Measurements from ENCODE around the gene AGR3.

The AGR3 gene

GRCh38 chr7:16818732-16819131, 63.1 kb downstream of the AGR3 start:
- ATAC-seq (no peak), DNase-seq (ENCODE audit: low spot score in 2 of 2) (no peak)
- Mint-ChIP-seq H3K27ac (no peak overlapping the region), H3K4me3 (no peak overlapping the region), H3K4me1 (no peaks in the 10 kb centered on the region), H3K9me3 (peaks cover 3% of the 10 kb centered on the region), H3K36me3 (no peaks in the 10 kb centered on the region)

GRCh38 chr7:16817536-16817935, 64.2 kb downstream of the AGR3 start:
- ATAC-seq (no peak), DNase-seq (ENCODE audit: low spot score in 2 of 2) (no peak)
- H3K36me3 Mint-ChIP-seq = no peaks in the 10 kb centered on the region
- no peaks in the 10 kb centered on the region for H3K4me1 Mint-ChIP-seq
- H3K9me3 Mint-ChIP-seq = peaks cover 3% of the 10 kb centered on the region
- no peak overlapping the region for H3K4me3 Mint-ChIP-seq
- no peak overlapping the region for H3K27ac Mint-ChIP-seq

GRCh38 chr7:16816824-16817223, 65.0 kb downstream of the AGR3 start:
- Mint-ChIP-seq H3K4me3 (no peak overlapping the region), H3K4me1 (no peaks in the 10 kb centered on the region), H3K9me3 (peaks cover 3% of the 10 kb centered on the region), H3K36me3 (no peaks in the 10 kb centered on the region), H3K27ac (no peak overlapping the region)
- ATAC-seq = no peak
- no peak for DNase-seq (ENCODE audit: low spot score in 2 of 2)

GRCh38 chr7:16815001-16815400, 66.8 kb downstream of the AGR3 start:
- Mint-ChIP-seq H3K4me1 (no peaks in the 10 kb centered on the region), H3K9me3 (no peaks in the 10 kb centered on the region), H3K27ac (no peak overlapping the region), H3K4me3 (no peak overlapping the region), H3K36me3 (no peaks in the 10 kb centered on the region)
- no peak for ATAC-seq
- DNase-seq (ENCODE audit: low spot score in 2 of 2) = no peak

GRCh38 chr7:16813232-16813616, 68.6 kb downstream of the AGR3 start:
- Mint-ChIP-seq H3K4me1 (no peaks in the 10 kb centered on the region), H3K9me3 (no peaks in the 10 kb centered on the region), H3K36me3 (no peaks in the 10 kb centered on the region), H3K27ac (no peak overlapping the region), H3K4me3 (no peak overlapping the region)
- ATAC-seq (no peak), DNase-seq (ENCODE audit: low spot score in 2 of 2) (no peak)

- DNase-seq (ENCODE audit: low spot score in 2 of 2) (no peak), ATAC-seq (no peak)
- no peaks in the 10 kb centered on the region for H3K9me3 Mint-ChIP-seq
- no peak overlapping the region for H3K27ac Mint-ChIP-seq
- H3K4me3 Mint-ChIP-seq = no peak overlapping the region
- H3K36me3 Mint-ChIP-seq = no peaks in the 10 kb centered on the region
- no peaks in the 10 kb centered on the region for H3K4me1 Mint-ChIP-seq
Observed at GRCh38 chr7:16812542-16813231, 69.1 kb downstream of the AGR3 start.

GRCh38 chr7:16811551-16811950, 70.2 kb downstream of the AGR3 start:
- Mint-ChIP-seq H3K4me1 (no peaks in the 10 kb centered on the region), H3K4me3 (no peak overlapping the region), H3K27ac (no peak overlapping the region), H3K36me3 (no peaks in the 10 kb centered on the region), H3K9me3 (no peaks in the 10 kb centered on the region)
- DNase-seq (ENCODE audit: low spot score in 2 of 2) = no peak
- no peak for ATAC-seq

GRCh38 chr7:16810573-16810972, 71.2 kb downstream of the AGR3 start:
- ATAC-seq = no peak

GRCh38 chr7:16810112-16810511, 71.7 kb downstream of the AGR3 start:
- H3K27ac Mint-ChIP-seq = no peak overlapping the region
- ATAC-seq (no peak), DNase-seq (ENCODE audit: low spot score in 2 of 2) (no peak)
- H3K36me3 Mint-ChIP-seq = no peaks in the 10 kb centered on the region
- H3K9me3 Mint-ChIP-seq = no peaks in the 10 kb centered on the region
- no peak overlapping the region for H3K4me3 Mint-ChIP-seq
- no peaks in the 10 kb centered on the region for H3K4me1 Mint-ChIP-seq

More at GRCh38 chr7:16810573-16810972, 71.2 kb downstream of the AGR3 start:
- no peaks in the 10 kb centered on the region for H3K9me3 Mint-ChIP-seq
- no peaks in the 10 kb centered on the region for H3K4me1 Mint-ChIP-seq
- no peak overlapping the region for H3K4me3 Mint-ChIP-seq
- H3K27ac Mint-ChIP-seq = no peak overlapping the region
- H3K36me3 Mint-ChIP-seq = no peaks in the 10 kb centered on the region
- DNase-seq (ENCODE audit: low spot score in 2 of 2) = no peak
